HCT116 (cell line): ENCODE data around the gene GDF10.

Experiments
- CEBPB ChIP-seq: IDR thresholded peaks from 2 replicates; pipeline ENCODE4 v1.6.1; 2012; ENCODE audit warnings: low read depth
- CTCF ChIP-seq, 3 experiments: fragments of 200-600 bp in 1 of 3; sonication (generic) in 1 of 3; IDR thresholded peaks in 2 of 3; conservative IDR thresholded peaks in 1 of 3; 2 replicates each; pipeline ENCODE4 v1.5.1; 2012 to 2017; ENCODE audit warnings: low read depth in 2 of 3, low read length in 2 of 3, antibody characterized with exemption in 1 of 3, borderline replicate concordance in 1 of 3, control low read depth in 1 of 3, mild to moderate bottlenecking in 1 of 3, mixed read lengths in 1 of 3, mixed run types in 1 of 3, moderate library complexity in 1 of 3; ENCODE audit not compliant: insufficient read depth in 1 of 3
- EZH2 ChIP-seq: fragments of 200-600 bp; sonication (generic); IDR thresholded peaks from 2 replicates; pipeline ENCODE4 v1.6.1; 2017; ENCODE audit warnings: antibody characterized with exemption, mixed run types
- EZH2phosphoT487 ChIP-seq: fragments of 200-600 bp; IDR thresholded peaks from 2 replicates; pipeline ENCODE4 v1.6.1; 2018; ENCODE audit warnings: antibody characterized with exemption, borderline replicate concordance
- FOSL1 ChIP-seq: IDR thresholded peaks from 2 replicates; pipeline ENCODE4 v1.6.1; 2012; ENCODE audit warnings: low read depth
- MAX ChIP-seq: IDR thresholded peaks from 2 replicates; pipeline ENCODE4 v1.6.1; 2012
- POLR2A ChIP-seq: IDR thresholded peaks from 2 replicates; pipeline ENCODE4 v1.7.0; 2011; ENCODE audit warnings: borderline replicate concordance; ENCODE audit not compliant: insufficient read depth, insufficient read length; ENCODE audit errors: extremely low read depth
- POLR2AphosphoS5 ChIP-seq: IDR thresholded peaks from 2 replicates; pipeline ENCODE4 v1.6.1; 2011; ENCODE audit warnings: mild to moderate bottlenecking, low read depth, low read length, moderate library complexity
- SP1 ChIP-seq: IDR thresholded peaks from 2 replicates; pipeline ENCODE4 v1.6.1; 2012; ENCODE audit warnings: low read depth
- TCF7L2 ChIP-seq: IDR thresholded peaks from 2 replicates; pipeline ENCODE4 v1.7.0; 2011; ENCODE audit warnings: borderline replicate concordance, inconsistent platforms; ENCODE audit not compliant: insufficient read depth, insufficient read length; ENCODE audit errors: extremely low read depth
- YY1 ChIP-seq: IDR thresholded peaks from 2 replicates; pipeline ENCODE4 v1.6.1; 2011; ENCODE audit warnings: low read length, low read depth, moderate library complexity, mild to moderate bottlenecking; ENCODE audit not compliant: insufficient replicate concordance; ENCODE audit errors: extremely low read depth
- ZFX ChIP-seq: fragments of 450-650 bp; IDR thresholded peaks from 2 replicates; pipeline ENCODE4 v1.6.1; 2017
- ZNF274 ChIP-seq: fragments of 200-500 bp; sonication (Bioruptor generic); IDR thresholded peaks from 2 replicates; pipeline ENCODE4 v1.6.1; 2014; ENCODE audit warnings: mild to moderate bottlenecking, low read depth, low read length, inconsistent platforms
- TF ChIP-seq, protein P1 (sequence below): IDR thresholded peaks from 2 replicates; pipeline ENCODE4 v1.6.1; 2012; ENCODE audit warnings: low read depth

DNA sequence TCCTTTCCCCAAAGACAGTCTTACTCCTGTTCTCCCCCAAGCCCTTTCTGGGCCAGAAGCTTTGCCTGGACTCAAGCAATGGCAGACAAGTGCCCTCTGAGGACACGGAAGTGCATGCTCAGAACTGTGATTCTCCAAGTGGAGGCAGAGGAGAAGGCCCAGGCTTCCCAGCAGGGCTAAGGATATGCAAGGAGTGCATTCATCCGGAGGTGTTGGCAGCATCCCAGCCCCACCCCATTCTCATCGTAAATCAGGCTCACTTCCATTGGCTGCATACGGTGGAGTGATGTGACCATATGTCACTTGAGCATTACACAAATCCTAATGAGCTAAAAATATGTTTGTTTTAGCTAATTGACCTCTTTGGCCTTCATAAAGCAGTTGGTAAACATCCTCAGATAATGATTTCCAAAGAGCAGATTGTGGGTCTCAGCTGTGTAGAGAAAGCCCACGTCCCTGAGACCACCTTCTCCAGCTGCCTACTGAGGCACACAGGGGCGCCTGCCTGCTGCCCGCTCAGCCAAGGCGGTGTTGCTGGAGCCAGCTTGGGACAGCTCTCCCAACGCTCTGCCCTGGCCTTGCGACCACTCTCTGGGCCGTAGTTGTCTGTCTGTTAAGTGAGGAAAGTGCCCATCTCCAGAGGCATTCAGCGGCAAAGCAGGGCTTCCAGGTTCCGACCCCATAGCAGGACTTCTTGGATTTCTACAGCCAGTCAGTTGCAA lies 46.7 kb downstream of the GDF10 start:
- no peak for TF ChIP-seq TCF7L2
- no peak for TF ChIP-seq POLR2A
- TF ChIP-seq CTCF (IDR thresholded peaks at IDR 0.05 in 2 of 3, conservative IDR thresholded peaks at IDR 0.05 in 1 of 3; ENCODE audit: borderline replicate concordance in 1 of 3, insufficient read depth in 1 of 3, low read depth in 2 of 3, low read length in 2 of 3): no peak
- no peak for TF ChIP-seq YY1
- no peak for TF ChIP-seq MAX
- TF ChIP-seq ZNF274: no peak
- TF ChIP-seq POLR2AphosphoS5: no peak
- no peak for TF ChIP-seq EZH2
- TF ChIP-seq CEBPB: no peak
- TF ChIP-seq SP1: no peak
- no peak for TF ChIP-seq FOSL1
- no peak for TF ChIP-seq EZH2phosphoT487
- no peak for TF ChIP-seq ZFX
- TF ChIP-seq, protein P1, sequence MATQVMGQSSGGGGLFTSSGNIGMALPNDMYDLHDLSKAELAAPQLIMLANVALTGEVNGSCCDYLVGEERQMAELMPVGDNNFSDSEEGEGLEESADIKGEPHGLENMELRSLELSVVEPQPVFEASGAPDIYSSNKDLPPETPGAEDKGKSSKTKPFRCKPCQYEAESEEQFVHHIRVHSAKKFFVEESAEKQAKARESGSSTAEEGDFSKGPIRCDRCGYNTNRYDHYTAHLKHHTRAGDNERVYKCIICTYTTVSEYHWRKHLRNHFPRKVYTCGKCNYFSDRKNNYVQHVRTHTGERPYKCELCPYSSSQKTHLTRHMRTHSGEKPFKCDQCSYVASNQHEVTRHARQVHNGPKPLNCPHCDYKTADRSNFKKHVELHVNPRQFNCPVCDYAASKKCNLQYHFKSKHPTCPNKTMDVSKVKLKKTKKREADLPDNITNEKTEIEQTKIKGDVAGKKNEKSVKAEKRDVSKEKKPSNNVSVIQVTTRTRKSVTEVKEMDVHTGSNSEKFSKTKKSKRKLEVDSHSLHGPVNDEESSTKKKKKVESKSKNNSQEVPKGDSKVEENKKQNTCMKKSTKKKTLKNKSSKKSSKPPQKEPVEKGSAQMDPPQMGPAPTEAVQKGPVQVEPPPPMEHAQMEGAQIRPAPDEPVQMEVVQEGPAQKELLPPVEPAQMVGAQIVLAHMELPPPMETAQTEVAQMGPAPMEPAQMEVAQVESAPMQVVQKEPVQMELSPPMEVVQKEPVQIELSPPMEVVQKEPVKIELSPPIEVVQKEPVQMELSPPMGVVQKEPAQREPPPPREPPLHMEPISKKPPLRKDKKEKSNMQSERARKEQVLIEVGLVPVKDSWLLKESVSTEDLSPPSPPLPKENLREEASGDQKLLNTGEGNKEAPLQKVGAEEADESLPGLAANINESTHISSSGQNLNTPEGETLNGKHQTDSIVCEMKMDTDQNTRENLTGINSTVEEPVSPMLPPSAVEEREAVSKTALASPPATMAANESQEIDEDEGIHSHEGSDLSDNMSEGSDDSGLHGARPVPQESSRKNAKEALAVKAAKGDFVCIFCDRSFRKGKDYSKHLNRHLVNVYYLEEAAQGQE: no peak
